Kidney epithelial cell (primary cell): Measurements from ENCODE around the gene ZBTB7B. TPM values are rescaled to one million over a fixed set of nuclear protein-coding genes. Genes with fewer than 3 reads are reported as not detected.
"Not testable (repeated sequence)": the region's sequence is repeated elsewhere in the genome, so short reads cannot be mapped to it uniquely, and the experiment has no call there.

ENCODE experiments used
- DNase-seq: peaks from one replicate; pipeline ENCODE4 v3.0.0-alpha.2; 2010; ENCODE audit warnings: low read depth
- H3K27me3 ChIP-seq: 2 replicates; pipeline ENCODE4 v1.6.0; 2011; ENCODE audit warnings: low read length; ENCODE audit not compliant: control insufficient read depth, insufficient read depth
- H3K36me3 ChIP-seq: 2 replicates; pipeline ENCODE4 v1.5.1; 2011; ENCODE audit warnings: low read length; ENCODE audit not compliant: control insufficient read depth, insufficient read depth
- H3K4me3 ChIP-seq: 2 replicates; pipeline ENCODE4 v1.5.1; 2011; ENCODE audit warnings: low read depth, mild to moderate bottlenecking, control low read depth, low read length
- CTCF ChIP-seq: IDR thresholded peaks from 2 replicates; pipeline ENCODE4 v1.5.1; 2011; ENCODE audit warnings: mild to moderate bottlenecking, moderate library complexity, low read length, control low read depth, inconsistent platforms; ENCODE audit not compliant: insufficient read depth, poor library complexity, severe bottlenecking
- total RNA-seq: library from RNA; depleted of rRNA; stranded (reverse); fragments of >200 nt; gene quantifications from 2 replicates; pipeline ENCODE4 v1.2.3, GENCODE V29; 2015

Gene ZBTB7B
- total RNA-seq, 1 donor from 2014 or later = 28.0 TPM

- no peaks in the 10 kb centered on the region for H3K36me3 ChIP-seq
- TF ChIP-seq CTCF = no peak
- no peaks in the 10 kb centered on the region for H3K27me3 ChIP-seq
- no peak overlapping the region for H3K4me3 ChIP-seq
- DNase-seq = no peak
Observed at GRCh38 chr1:154994591-154994990, 8.0 kb upstream of the ZBTB7B start.

DNA sequence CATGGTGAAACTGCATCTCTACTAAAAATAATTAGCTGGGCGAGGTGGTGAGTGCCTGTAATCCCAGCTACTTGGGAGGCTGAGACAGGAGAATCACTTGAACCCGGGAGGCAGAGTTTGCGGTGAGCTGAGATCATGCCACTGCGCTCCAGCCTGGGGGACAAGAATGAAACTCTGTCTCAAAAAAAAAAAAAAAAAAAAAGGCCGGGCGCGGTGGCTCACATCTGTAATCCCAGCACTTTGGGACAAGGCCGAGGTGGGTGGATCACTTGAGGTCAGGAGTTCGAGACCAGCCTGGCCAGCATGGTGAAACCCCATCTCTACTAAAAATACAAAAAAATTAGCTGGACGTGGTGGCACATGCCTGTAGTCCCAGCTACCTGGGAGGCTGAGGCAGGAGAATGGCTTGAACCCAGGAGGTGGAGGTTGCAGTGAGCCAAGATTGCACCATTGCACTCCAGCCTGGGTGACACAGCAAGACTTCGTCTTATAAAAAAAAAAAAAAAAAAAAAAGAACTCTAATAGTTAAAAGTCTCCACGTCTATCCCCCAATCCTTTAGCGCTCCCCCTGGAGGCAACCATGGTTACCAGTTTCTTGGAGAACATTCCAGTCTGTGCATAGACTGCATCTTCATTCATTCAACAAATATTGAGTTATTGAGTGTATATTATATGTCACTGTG lies 7.2 kb upstream of the ZBTB7B start:
- not testable (repeated sequence) for DNase-seq, H3K27me3 ChIP-seq, H3K36me3 ChIP-seq, H3K4me3 ChIP-seq
- peak; percentile 45 for TF ChIP-seq CTCF

DNA sequence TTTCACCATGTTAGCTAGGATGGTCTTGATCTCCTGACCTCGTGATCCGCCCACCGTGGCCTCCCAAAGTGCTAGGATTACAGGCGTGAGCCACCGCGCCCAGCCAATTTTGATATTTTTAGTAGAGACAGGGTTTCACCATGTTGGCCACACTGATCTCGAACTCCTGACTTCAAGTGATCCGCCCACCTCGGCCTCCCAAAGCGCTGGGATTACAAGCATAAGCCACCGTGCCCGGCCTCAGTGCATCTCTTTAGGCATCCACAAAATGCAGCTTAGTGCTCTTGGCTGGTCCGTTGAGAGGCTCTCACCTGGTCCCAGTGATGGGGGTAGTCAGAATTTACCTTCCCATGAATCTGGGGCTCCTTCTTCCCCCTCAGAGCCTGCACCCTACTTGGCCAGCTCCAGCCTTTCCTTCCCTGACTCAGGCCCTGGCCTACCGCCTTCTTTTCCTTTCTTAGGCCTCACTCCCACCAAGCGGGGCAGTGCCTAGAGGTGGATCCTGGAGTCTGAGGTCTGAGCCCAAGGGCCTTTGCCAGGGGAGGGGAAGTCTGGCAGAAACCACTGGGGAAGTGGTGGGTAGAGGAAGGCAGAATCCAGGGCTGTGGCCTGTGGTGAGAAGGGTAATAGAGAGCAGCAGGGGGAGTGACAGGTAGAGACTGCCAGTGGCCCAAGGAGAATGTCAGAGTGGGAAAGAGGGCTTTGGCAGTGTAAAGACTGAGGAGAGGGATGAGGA lies 5.5 kb upstream of the ZBTB7B start:
- no peak overlapping the region for H3K4me3 ChIP-seq
- no peak for DNase-seq
- TF ChIP-seq CTCF = no peak
- H3K27me3 ChIP-seq = no peaks in the 10 kb centered on the region
- no peaks in the 10 kb centered on the region for H3K36me3 ChIP-seq

GRCh38 chr1:154998201-154998780 lies 4.3 kb upstream of the ZBTB7B start:
- H3K4me3 ChIP-seq = no peak overlapping the region
- peak; percentile 5 for TF ChIP-seq CTCF
- no peaks in the 10 kb centered on the region for H3K36me3 ChIP-seq

DNA sequence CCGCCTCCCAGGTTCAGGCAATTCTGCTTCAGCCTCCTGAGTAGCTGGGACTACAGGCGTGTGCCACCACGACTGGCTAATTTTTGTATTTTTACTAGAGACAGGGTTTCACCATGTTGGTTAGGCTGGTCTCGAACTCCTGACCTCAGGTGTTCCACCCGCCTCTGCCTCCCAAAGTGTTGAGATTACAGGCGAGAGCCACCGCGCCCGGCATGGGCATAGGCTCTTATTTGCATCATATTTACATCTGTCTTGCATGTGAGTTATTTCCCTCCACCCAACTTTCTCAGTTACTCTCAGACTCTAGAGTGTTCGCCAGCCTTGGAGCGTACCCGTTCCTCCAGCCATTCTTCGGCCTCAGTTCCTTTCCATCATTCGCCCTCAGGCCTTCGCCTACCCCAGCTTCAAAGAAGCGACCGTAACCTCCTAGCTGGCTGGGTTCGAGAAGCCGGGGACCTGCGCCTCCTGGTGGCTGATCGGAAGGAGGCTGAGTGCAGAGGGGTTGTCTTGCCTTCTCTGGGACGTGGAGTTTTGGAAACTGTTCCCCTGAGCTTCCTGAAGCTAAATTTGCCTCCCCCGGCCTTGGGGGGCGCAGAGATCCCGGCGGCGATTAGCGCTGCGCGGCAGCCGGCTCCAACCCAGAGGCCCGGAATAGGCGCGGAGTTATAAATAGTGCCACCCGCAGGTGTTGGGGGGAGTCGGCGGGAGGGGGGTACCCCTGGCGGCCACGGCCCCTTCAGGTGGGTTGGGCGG lies 3.6 kb upstream of the ZBTB7B start:
- peak; percentile 93 for TF ChIP-seq CTCF
- H3K27me3 ChIP-seq = no peaks in the 10 kb centered on the region
- no peaks in the 10 kb centered on the region for H3K36me3 ChIP-seq
- H3K4me3 ChIP-seq = peak overlapping the region; percentile 1
- no peak for DNase-seq

More at GRCh38 chr1:154998201-154998780, 4.3 kb upstream of the ZBTB7B start:
- no peak for DNase-seq
- no peaks in the 10 kb centered on the region for H3K27me3 ChIP-seq
